Measurements from ENCODE around the gene ALG14. TPM values are rescaled to one million over a fixed set of nuclear protein-coding genes. Genes with fewer than 3 reads are reported as not detected.

The ALG14 gene
- total and polyA plus RNA-seq, 4 donors, result 1.0 to 16.6 (median 1.9) TPM

- H3K36me3 ChIP-seq (ENCODE audit: control insufficient read depth in 4 of 4, insufficient read depth in 3 of 4, low read depth in 1 of 4, low read length in 3 of 4), result no peaks in the 10 kb centered on the region
- H3K4me3 ChIP-seq (ENCODE audit: low read depth in 1 of 3, low read length in 3 of 3), result no peak overlapping the region
- no peak for DNase-seq (ENCODE audit: low spot score)
- no peak for TF ChIP-seq HNF4G (IDR thresholded peaks at IDR 0.05)
- TF ChIP-seq SP1 (IDR thresholded peaks at IDR 0.05), result no peak
- TF ChIP-seq CTCF (IDR thresholded peaks at IDR 0.05; ENCODE audit: low read depth, low read length, missing input control), result no peak
- TF ChIP-seq RAD21 (IDR thresholded peaks at IDR 0.05), result no peak
- TF ChIP-seq JUND (IDR thresholded peaks at IDR 0.05), result no peak
- no peak for TF ChIP-seq GABPA (IDR thresholded peaks at IDR 0.05 in 1 of 2, conservative IDR thresholded peaks at IDR 0.05 in 1 of 2)
- TF ChIP-seq ZBTB33 (IDR thresholded peaks at IDR 0.05), result no peak
- no peak for TF ChIP-seq HNF4A (conservative IDR thresholded peaks at IDR 0.05)
- TF ChIP-seq TAF1 (conservative IDR thresholded peaks at IDR 0.05), result no peak
- TF ChIP-seq ATF3 (IDR thresholded peaks at IDR 0.05), result no peak
- no peak for TF ChIP-seq EGR1 (IDR thresholded peaks at IDR 0.05; ENCODE audit: low read depth in 2 of 2)
- TF ChIP-seq REST (IDR thresholded peaks at IDR 0.05), result no peak
- no peak for TF ChIP-seq FOXA1 (IDR thresholded peaks at IDR 0.05)
- TF ChIP-seq MAX (IDR thresholded peaks at IDR 0.05), result no peak
- TF ChIP-seq YY1 (IDR thresholded peaks at IDR 0.05), result no peak
- H3K9me3 ChIP-seq (ENCODE audit: control insufficient read depth in 4 of 4, low read length in 3 of 4), result no peaks in the 10 kb centered on the region
- no peak overlapping the region for H3K9ac ChIP-seq (ENCODE audit: low read depth in 1 of 2, low read length in 2 of 2)
- no peaks in the 10 kb centered on the region for H3K27me3 ChIP-seq (ENCODE audit: control insufficient read depth in 4 of 4, insufficient read depth in 4 of 4, low read length in 3 of 4)
- H3K27ac ChIP-seq (ENCODE audit: low read depth in 1 of 2, low read length in 2 of 2), result no peak overlapping the region
- H3K4me1 ChIP-seq (ENCODE audit: control insufficient read depth in 4 of 4, insufficient read depth in 4 of 4, low read length in 3 of 4), result no peaks in the 10 kb centered on the region
Observed at GRCh38 chr1:94988356-94988755, 84.4 kb downstream of the ALG14 start.

- H3K27ac ChIP-seq (ENCODE audit: low read depth in 1 of 2, low read length in 2 of 2), result no peak overlapping the region
- H3K9ac ChIP-seq (ENCODE audit: low read depth in 1 of 2, low read length in 2 of 2), result no peak overlapping the region
- no peak overlapping the region for H3K4me3 ChIP-seq (ENCODE audit: low read depth in 1 of 3, low read length in 3 of 3)
- no peaks in the 10 kb centered on the region for H3K4me1 ChIP-seq (ENCODE audit: control insufficient read depth in 4 of 4, insufficient read depth in 4 of 4, low read length in 3 of 4)
- WGBS, result 96% methylated on average over 6 of the region's 6 CpGs
- H3K27me3 ChIP-seq (ENCODE audit: control insufficient read depth in 4 of 4, insufficient read depth in 4 of 4, low read length in 3 of 4), result no peaks in the 10 kb centered on the region
- no peak for DNase-seq (ENCODE audit: low spot score)
- no peaks in the 10 kb centered on the region for H3K9me3 ChIP-seq (ENCODE audit: control insufficient read depth in 4 of 4, low read length in 3 of 4)
- no peaks in the 10 kb centered on the region for H3K36me3 ChIP-seq (ENCODE audit: control insufficient read depth in 4 of 4, insufficient read depth in 3 of 4, low read depth in 1 of 4, low read length in 3 of 4)
- TF ChIP-seq RAD21 (IDR thresholded peaks at IDR 0.05) (no peak), JUND (IDR thresholded peaks at IDR 0.05) (no peak), YY1 (IDR thresholded peaks at IDR 0.05) (no peak), SP1 (IDR thresholded peaks at IDR 0.05) (no peak), HNF4G (IDR thresholded peaks at IDR 0.05) (no peak), FOXA1 (IDR thresholded peaks at IDR 0.05) (no peak), RXRA (IDR thresholded peaks at IDR 0.05) (no peak), ZBTB33 (IDR thresholded peaks at IDR 0.05) (no peak), CTCF (IDR thresholded peaks at IDR 0.05; ENCODE audit: low read depth, low read length, missing input control) (no peak), GABPA (IDR thresholded peaks at IDR 0.05 in 1 of 2, conservative IDR thresholded peaks at IDR 0.05 in 1 of 2) (no peak), HNF4A (conservative IDR thresholded peaks at IDR 0.05) (no peak), MAX (IDR thresholded peaks at IDR 0.05) (no peak), ATF3 (IDR thresholded peaks at IDR 0.05) (no peak), FOXA2 (IDR thresholded peaks at IDR 0.05) (no peak)
Observed at GRCh38 chr1:94986783-94987182, 86.0 kb downstream of the ALG14 start.
